Loucy (cell line): ENCODE data around the gene PKP2.

Source experiments
- H2AFZ ChIP-seq: fragments of 200-600 bp; sonication (generic); 2 replicates; pipeline ENCODE4 v1.6.0; 2016; ENCODE audit warnings: antibody characterized with exemption, mild to moderate bottlenecking, low read length, moderate library complexity
- H3F3A ChIP-seq: fragments of 200-600 bp; 2 replicates; pipeline ENCODE4 v1.6.0; 2016; ENCODE audit warnings: antibody characterized with exemption, low read depth, mild to moderate bottlenecking
- H3K27me3 ChIP-seq: fragments of 200-600 bp; sonication (generic); 2 replicates; pipeline ENCODE4 v1.6.1; 2014; ENCODE audit warnings: low read length, mild to moderate bottlenecking; ENCODE audit not compliant: insufficient read depth, poor library complexity, severe bottlenecking
- H3K36me3 ChIP-seq: fragments of 200-600 bp; sonication (generic); 2 replicates; pipeline ENCODE4 v1.6.1; 2016; ENCODE audit warnings: low read length; ENCODE audit not compliant: insufficient read depth
- H3K4me1 ChIP-seq: fragments of 200-600 bp; sonication (generic); 2 replicates; pipeline ENCODE4 v1.5.1; 2014; ENCODE audit warnings: low read length, mild to moderate bottlenecking; ENCODE audit not compliant: insufficient read depth, poor library complexity, severe bottlenecking
- H3K4me2 ChIP-seq: fragments of 200-600 bp; sonication (generic); 2 replicates; pipeline ENCODE4 v1.6.0; 2014; ENCODE audit warnings: antibody characterized with exemption, low read length, low read depth, mild to moderate bottlenecking; ENCODE audit not compliant: poor library complexity, severe bottlenecking
- H3K4me3 ChIP-seq: fragments of 200-600 bp; sonication (generic); 2 replicates; pipeline ENCODE4 v1.5.1; 2014; ENCODE audit warnings: low read length, mild to moderate bottlenecking, mixed read lengths; ENCODE audit not compliant: poor library complexity, severe bottlenecking
- H3K79me2 ChIP-seq: fragments of 200-600 bp; sonication (generic); 2 replicates; pipeline ENCODE4 v1.6.1; 2014; ENCODE audit warnings: low read length; ENCODE audit not compliant: insufficient read depth
- H3K9ac ChIP-seq: fragments of 200-600 bp; sonication (generic); 2 replicates; pipeline ENCODE4 v1.6.0; 2014; ENCODE audit warnings: mild to moderate bottlenecking, low read depth, low read length, moderate library complexity; ENCODE audit not compliant: poor library complexity, severe bottlenecking
- H3K9me2 ChIP-seq: fragments of 200-600 bp; sonication (generic); replicated peaks from 2 replicates; pipeline ENCODE4 v1.6.1; 2016; ENCODE audit warnings: low read depth, low read length, mixed read lengths
- H3K9me3 ChIP-seq: fragments of 200-600 bp; sonication (generic); 2 replicates; pipeline ENCODE4 v1.6.1; 2014; ENCODE audit warnings: mild to moderate bottlenecking, antibody characterized with exemption, low read length, low read depth; ENCODE audit not compliant: insufficient read depth
- H4K20me1 ChIP-seq: fragments of 200-600 bp; sonication (generic); 2 replicates; pipeline ENCODE4 v1.6.0; 2014; ENCODE audit warnings: antibody characterized with exemption, low read length, mild to moderate bottlenecking; ENCODE audit not compliant: insufficient read depth, poor library complexity, severe bottlenecking
- CTCF ChIP-seq: fragments of 200-600 bp; sonication (generic); conservative IDR thresholded peaks from 2 replicates; pipeline ENCODE4 v1.5.1; 2014; ENCODE audit warnings: mild to moderate bottlenecking, antibody characterized with exemption, low read length
- EZH2phosphoT487 ChIP-seq: fragments of 200-600 bp; IDR thresholded peaks from 2 replicates; pipeline ENCODE4 v1.6.1; 2018; ENCODE audit warnings: antibody characterized with exemption, mild to moderate bottlenecking, moderate library complexity, borderline replicate concordance

Gene PKP2

GRCh38 chr12:32902287-32902997, 5.9 kb upstream of the PKP2 start:
- Histone ChIP-seq H3K9me2 (no peaks in the 10 kb centered on the region), H4K20me1 (no peaks in the 10 kb centered on the region), H3K4me1 (no peaks in the 10 kb centered on the region), H3K27me3 (no peaks in the 10 kb centered on the region), H3K4me2 (no peak overlapping the region), H3K36me3 (no peaks in the 10 kb centered on the region), H3F3A (no peaks in the 10 kb centered on the region), H3K79me2 (no peaks in the 10 kb centered on the region), H2AFZ (no peak overlapping the region), H3K4me3 (no peak overlapping the region), H3K9ac (no peak overlapping the region), H3K9me3 (no peaks in the 10 kb centered on the region)
- no peak for TF ChIP-seq CTCF
- no peak for TF ChIP-seq EZH2phosphoT487

GRCh38 chr12:32901553-32901952, 5.0 kb upstream of the PKP2 start:
- H3K9me3 ChIP-seq: no peaks in the 10 kb centered on the region
- H3K4me2 ChIP-seq: no peak overlapping the region
- H3K79me2 ChIP-seq: no peaks in the 10 kb centered on the region
- no peaks in the 10 kb centered on the region for H3K36me3 ChIP-seq
- no peaks in the 10 kb centered on the region for H4K20me1 ChIP-seq
- TF ChIP-seq CTCF: no peak
- TF ChIP-seq EZH2phosphoT487: no peak
- H3K4me1 ChIP-seq: no peaks in the 10 kb centered on the region
- H3K4me3 ChIP-seq: no peak overlapping the region
- no peak overlapping the region for H2AFZ ChIP-seq
- no peaks in the 10 kb centered on the region for H3K27me3 ChIP-seq
- no peaks in the 10 kb centered on the region for H3K9me2 ChIP-seq
- H3K9ac ChIP-seq: no peak overlapping the region
- no peaks in the 10 kb centered on the region for H3F3A ChIP-seq

DNA sequence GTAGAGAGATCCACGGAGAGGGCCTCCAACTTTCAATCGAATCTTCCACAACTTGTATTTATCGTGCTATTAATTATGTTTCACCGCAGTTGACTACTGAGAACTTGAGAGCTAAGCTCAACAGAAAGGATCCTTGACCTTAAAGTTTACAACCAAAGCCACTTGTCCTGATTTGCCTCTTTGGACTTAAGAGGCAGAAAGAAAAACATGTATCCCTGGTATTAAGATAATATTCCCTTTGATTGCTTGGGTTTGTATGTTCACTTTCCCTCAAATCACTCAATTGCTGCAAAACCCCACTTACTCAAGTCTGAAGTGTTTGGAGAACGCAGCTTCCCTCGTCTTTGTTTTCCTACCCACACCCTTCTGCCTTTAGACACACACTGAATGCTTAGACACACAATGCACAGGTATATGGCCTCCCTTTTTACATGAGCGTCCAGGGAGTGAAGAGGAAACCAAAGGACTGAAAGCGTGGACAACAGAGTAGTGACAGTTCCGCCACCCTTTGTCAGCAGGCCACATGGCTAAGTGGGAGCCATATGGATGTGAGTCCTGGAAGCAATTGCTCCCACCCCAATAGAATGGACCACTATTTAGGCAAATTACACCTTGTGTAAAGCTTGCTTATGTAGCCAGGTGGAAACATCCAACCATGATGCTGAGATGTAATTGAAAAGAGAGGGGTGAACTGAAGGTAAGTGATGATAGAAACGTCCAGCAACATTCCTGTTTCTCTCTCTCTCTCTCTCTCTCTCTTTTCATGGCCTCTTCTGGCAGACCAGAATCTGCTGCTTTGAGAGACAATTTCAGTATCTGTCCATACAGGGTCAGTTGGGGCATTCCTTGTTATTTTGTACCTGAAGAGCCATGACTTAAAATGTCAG, 1.4 kb upstream of the PKP2 start:
- H3K4me2 ChIP-seq: no peak overlapping the region
- no peak overlapping the region for H2AFZ ChIP-seq
- no peak overlapping the region for H3K4me3 ChIP-seq
- no peaks in the 10 kb centered on the region for H3F3A ChIP-seq
- no peaks in the 10 kb centered on the region for H3K27me3 ChIP-seq
- no peaks in the 10 kb centered on the region for H4K20me1 ChIP-seq
- no peak overlapping the region for H3K9ac ChIP-seq
- no peaks in the 10 kb centered on the region for H3K9me3 ChIP-seq
- H3K4me1 ChIP-seq: no peaks in the 10 kb centered on the region
- no peaks in the 10 kb centered on the region for H3K36me3 ChIP-seq
- TF ChIP-seq CTCF (no peak), EZH2phosphoT487 (no peak)
- no peaks in the 10 kb centered on the region for H3K9me2 ChIP-seq
- no peaks in the 10 kb centered on the region for H3K79me2 ChIP-seq
